Astrocyte (in vitro differentiated cells and primary cell): ENCODE measurements around the gene NR3C1. TPM values are rescaled to one million over a fixed set of nuclear protein-coding genes. Genes with fewer than 3 reads are reported as not detected.

Source experiments
- DNase-seq: peaks from one replicate; pipeline ENCODE4 v3.0.0-alpha.2; 2010; ENCODE audit warnings: low read depth
- FAIRE-seq: peaks from 2 replicates; lab custom pipeline; 2011; peaks lifted over from hg19 to GRCh38; lab: Jason Lieb, UNC
- H2AFZ ChIP-seq: 2 replicates; pipeline ENCODE4 v1.6.0; 2012; ENCODE audit warnings: low read depth, low read length, inconsistent platforms
- H3K27ac ChIP-seq: 2 replicates; pipeline ENCODE4 v1.5.1; 2011; ENCODE audit warnings: low read depth, low read length, inconsistent platforms
- H3K27me3 ChIP-seq: 2 replicates; pipeline ENCODE4 v1.6.0; 2011; ENCODE audit warnings: low read length, inconsistent platforms; ENCODE audit not compliant: insufficient read depth
- H3K36me3 ChIP-seq: 2 replicates; pipeline ENCODE4 v1.5.1; 2011; ENCODE audit warnings: low read length, inconsistent platforms; ENCODE audit not compliant: insufficient read depth
- H3K4me1 ChIP-seq: 2 replicates; pipeline ENCODE4 v1.5.1; 2011; ENCODE audit warnings: low read length, inconsistent platforms; ENCODE audit not compliant: insufficient read depth
- H3K4me2 ChIP-seq: 2 replicates; pipeline ENCODE4 v1.6.0; 2012; ENCODE audit warnings: low read length, inconsistent platforms
- H3K4me3 ChIP-seq: 2 replicates; pipeline ENCODE4 v1.5.1; 2011; ENCODE audit warnings: low read depth, mild to moderate bottlenecking, low read length, inconsistent platforms; ENCODE audit not compliant: insufficient read depth
- H3K79me2 ChIP-seq: 2 replicates; pipeline ENCODE4 v1.6.0; 2012; ENCODE audit warnings: mild to moderate bottlenecking, low read length, inconsistent platforms; ENCODE audit not compliant: insufficient read depth
- H3K9ac ChIP-seq: 2 replicates; pipeline ENCODE4 v1.6.0; 2012; ENCODE audit warnings: mild to moderate bottlenecking, low read length, inconsistent platforms
- H3K9me3 ChIP-seq: 2 replicates; pipeline ENCODE4 v1.5.1; 2012; ENCODE audit warnings: low read depth, mild to moderate bottlenecking, low read length, inconsistent platforms; ENCODE audit not compliant: insufficient read depth
- H4K20me1 ChIP-seq: 2 replicates; pipeline ENCODE4 v1.6.0; 2012; ENCODE audit warnings: low read length, inconsistent platforms; ENCODE audit not compliant: insufficient read depth
- H3K27ac Mint-ChIP-seq: one replicate; pipeline ENCODE4 v1.8.0; 2021; ENCODE audit warnings: mild to moderate bottlenecking, mixed read lengths; ENCODE audit not compliant: unreplicated experiment
- H3K27me3 Mint-ChIP-seq: one replicate; pipeline ENCODE4 v1.8.0; 2021; ENCODE audit warnings: low read depth, mixed read lengths; ENCODE audit not compliant: unreplicated experiment
- H3K36me3 Mint-ChIP-seq: one replicate; pipeline ENCODE4 v1.8.0; 2021; ENCODE audit warnings: low read depth, mixed read lengths; ENCODE audit not compliant: unreplicated experiment
- H3K4me1 Mint-ChIP-seq: one replicate; pipeline ENCODE4 v1.8.0; 2021; ENCODE audit warnings: low read depth, mixed read lengths; ENCODE audit not compliant: unreplicated experiment
- H3K4me3 Mint-ChIP-seq: one replicate; pipeline ENCODE4 v1.8.0; 2021; ENCODE audit warnings: mild to moderate bottlenecking, moderate library complexity, mixed read lengths; ENCODE audit not compliant: unreplicated experiment
- H3K9me3 Mint-ChIP-seq: one replicate; pipeline ENCODE4 v1.8.0; 2021; ENCODE audit warnings: mild to moderate bottlenecking, mixed read lengths; ENCODE audit not compliant: unreplicated experiment
- CTCF ChIP-seq: IDR thresholded peaks from 2 replicates; pipeline ENCODE4 v1.5.1; 2011; ENCODE audit warnings: low read depth, mild to moderate bottlenecking, inconsistent platforms, low read length, moderate library complexity; ENCODE audit not compliant: insufficient read depth
- EZH2 ChIP-seq: IDR thresholded peaks from 2 replicates; pipeline ENCODE4 v1.6.1; 2012; ENCODE audit warnings: mild to moderate bottlenecking, low read length, inconsistent platforms; ENCODE audit not compliant: insufficient read depth
- total RNA-seq: library from RNA; stranded (reverse); gene quantifications from 2 replicates; pipeline ENCODE4 v1.2.1, GENCODE V29; 2021

The NR3C1 gene
- total RNA-seq, 1 donor from 2014 or later, result 35.4 TPM

GRCh38 chr5:143229896-143230675 is 173.4 kb downstream of the NR3C1 start:
- Mint-ChIP-seq H3K9me3 (no peaks in the 10 kb centered on the region), H3K36me3 (no peaks in the 10 kb centered on the region), H3K27ac (no peak overlapping the region), H3K4me1 (peaks cover 22% of the 10 kb centered on the region), H3K27me3 (peaks cover 3% of the 10 kb centered on the region), H3K4me3 (no peak overlapping the region)
- FAIRE-seq (no peak), DNase-seq (no peak)
- Histone ChIP-seq H3K9ac (no peak overlapping the region), H3K4me1 (peaks cover 10% of the 10 kb centered on the region), H3K36me3 (no peaks in the 10 kb centered on the region), H3K27me3 (no peaks in the 10 kb centered on the region), H3K79me2 (no peaks in the 10 kb centered on the region), H4K20me1 (no peaks in the 10 kb centered on the region), H3K4me2 (peak overlapping the region; percentile 6), H3K27ac (no peak overlapping the region), H2AFZ (no peak overlapping the region), H3K4me3 (no peak overlapping the region), H3K9me3 (no peaks in the 10 kb centered on the region)
- no peak for TF ChIP-seq CTCF
- TF ChIP-seq EZH2, result no peak

GRCh38 chr5:143229426-143229895 is 174.0 kb downstream of the NR3C1 start:
- FAIRE-seq (no peak), DNase-seq (no peak)
- no peaks in the 10 kb centered on the region for H3K36me3 Mint-ChIP-seq
- H4K20me1 ChIP-seq, result no peaks in the 10 kb centered on the region
- no peak overlapping the region for H3K4me3 ChIP-seq
- H3K4me2 ChIP-seq, result no peak overlapping the region
- no peaks in the 10 kb centered on the region for H3K36me3 ChIP-seq
- peaks cover 3% of the 10 kb centered on the region for H3K27me3 Mint-ChIP-seq
- H3K4me1 Mint-ChIP-seq, result peaks cover 25% of the 10 kb centered on the region
- no peak overlapping the region for H2AFZ ChIP-seq
- H3K79me2 ChIP-seq, result no peaks in the 10 kb centered on the region
- no peaks in the 10 kb centered on the region for H3K9me3 ChIP-seq
- no peak overlapping the region for H3K27ac ChIP-seq
- TF ChIP-seq CTCF (no peak), EZH2 (no peak)
- no peak overlapping the region for H3K9ac ChIP-seq
- H3K27ac Mint-ChIP-seq, result no peak overlapping the region
- peaks cover 3% of the 10 kb centered on the region for H3K9me3 Mint-ChIP-seq
- H3K4me1 ChIP-seq, result peaks cover 7% of the 10 kb centered on the region
- H3K4me3 Mint-ChIP-seq, result no peak overlapping the region
- no peaks in the 10 kb centered on the region for H3K27me3 ChIP-seq
